IgD-negative memory B cell (primary cell): Measurements from ENCODE around the gene ZNF324B. TPM values are rescaled to one million over a fixed set of nuclear protein-coding genes. Genes with fewer than 3 reads are reported as not detected.
A peak's percentile ranks its signal among the peaks of the same experiment; 100 is the strongest.
"Not testable (repeated sequence)": the region's sequence is repeated elsewhere in the genome, so short reads cannot be mapped to it uniquely, and the experiment has no call there.

Source experiments
- H3K27ac Mint-ChIP-seq, 3 donors: one replicate each; pipeline ENCODE4 v1.8.0; 2020 to 2022; ENCODE audit warnings: mild to moderate bottlenecking in 3 of 3, mixed read lengths in 3 of 3, moderate library complexity in 1 of 3
- H3K27me3 Mint-ChIP-seq: one replicate; pipeline ENCODE4 v1.8.0; 2021; ENCODE audit warnings: mixed read lengths
- H3K36me3 Mint-ChIP-seq: one replicate; pipeline ENCODE4 v1.8.0; 2020; ENCODE audit warnings: mild to moderate bottlenecking, mixed read lengths
- H3K4me1 Mint-ChIP-seq, 3 donors: one replicate each; pipeline ENCODE4 v1.8.0; 2020 to 2022; ENCODE audit warnings: mixed read lengths in 3 of 3, mild to moderate bottlenecking in 1 of 3
- H3K4me3 Mint-ChIP-seq, 4 donors: one replicate each; pipeline ENCODE4 v1.8.0; 2020 to 2022; ENCODE audit warnings: mild to moderate bottlenecking in 4 of 4, mixed read lengths in 4 of 4, moderate library complexity in 3 of 4
- H3K9me3 Mint-ChIP-seq, 3 donors: one replicate each; pipeline ENCODE4 v1.8.0; 2020 to 2021; ENCODE audit warnings: mixed read lengths in 3 of 3, mild to moderate bottlenecking in 1 of 3
- polyA plus RNA-seq: library from polyadenylated mRNA; unstranded; fragments of 300-500 nt; fragmentation: Illumina TruSeq; gene quantifications from one replicate; pipeline ENCODE4 v1.2.3, GENCODE V29; 2021

ZNF324B gene
- polyA plus RNA-seq, 1 donor from 2014 or later = 1.6 TPM

GRCh38 chr19:58469241-58470013 is 18.0 kb downstream of the ZNF324B start:
- peak overlapping the region in 2 of 4 donors; percentile 60 to 77 for H3K4me3 Mint-ChIP-seq
- H3K4me1 Mint-ChIP-seq = peaks cover 7 to 17% (median 17%) of the 10 kb centered on the region in 3 donors
- H3K36me3 Mint-ChIP-seq = no peaks in the 10 kb centered on the region
- peak overlapping the region in 1 of 3 donors; percentile 80 for H3K27ac Mint-ChIP-seq
- no peaks in the 10 kb centered on the region for H3K27me3 Mint-ChIP-seq
- H3K9me3 Mint-ChIP-seq = peaks cover 0 to 2% (median 0%) of the 10 kb centered on the region in 3 donors

- not testable (repeated sequence) for H3K36me3 Mint-ChIP-seq, H3K9me3 Mint-ChIP-seq, H3K27me3 Mint-ChIP-seq, H3K27ac Mint-ChIP-seq, H3K4me3 Mint-ChIP-seq
- H3K4me1 Mint-ChIP-seq = peaks cover 11 to 21% (median 20%) of the 10 kb centered on the region in 3 donors
Observed at GRCh38 chr19:58470837-58471543, 19.6 kb downstream of the ZNF324B start.

- H3K4me1 Mint-ChIP-seq = peaks cover 6 to 19% (median 18%) of the 10 kb centered on the region in 3 donors
- peak overlapping the region in 1 of 4 donors; percentile 26 for H3K4me3 Mint-ChIP-seq
- H3K27me3 Mint-ChIP-seq = no peaks in the 10 kb centered on the region
- no peaks in the 10 kb centered on the region for H3K9me3 Mint-ChIP-seq
- H3K36me3 Mint-ChIP-seq = no peaks in the 10 kb centered on the region
- no peak overlapping the region for H3K27ac Mint-ChIP-seq
Observed at GRCh38 chr19:58471736-58472135, 20.3 kb downstream of the ZNF324B start.

- Mint-ChIP-seq H3K4me3 (peak overlapping the region in 3 of 4 donors; percentile 35 to 85 (median 58)), H3K36me3 (no peaks in the 10 kb centered on the region), H3K9me3 (no peaks in the 10 kb centered on the region), H3K4me1 (peaks cover 5 to 9% (median 9%) of the 10 kb centered on the region in 3 donors), H3K27me3 (no peaks in the 10 kb centered on the region), H3K27ac (peak overlapping the region in 1 of 3 donors; percentile 59)
Observed at GRCh38 chr19:58473775-58474174, 22.4 kb downstream of the ZNF324B start.

GRCh38 chr19:58474291-58474996 is 23.0 kb downstream of the ZNF324B start:
- Mint-ChIP-seq H3K4me3 (peak overlapping the region in 3 of 4 donors; percentile 35 to 85 (median 58)), H3K36me3 (no peaks in the 10 kb centered on the region), H3K9me3 (no peaks in the 10 kb centered on the region), H3K27me3 (no peaks in the 10 kb centered on the region), H3K4me1 (peaks cover 5 to 9% (median 9%) of the 10 kb centered on the region in 3 donors), H3K27ac (peak overlapping the region in 2 of 3 donors; percentile 59 to 80)

GRCh38 chr19:58474997-58475713 is 23.7 kb downstream of the ZNF324B start:
- no peaks in the 10 kb centered on the region for H3K36me3 Mint-ChIP-seq
- H3K27ac Mint-ChIP-seq = peak overlapping the region; percentile 80 to 96 (median 91)
- H3K4me1 Mint-ChIP-seq = peaks cover 5 to 9% (median 9%) of the 10 kb centered on the region in 3 donors
- no peaks in the 10 kb centered on the region for H3K9me3 Mint-ChIP-seq
- H3K27me3 Mint-ChIP-seq = no peaks in the 10 kb centered on the region
- H3K4me3 Mint-ChIP-seq = peak overlapping the region; percentile 85 to 98 (median 96)

GRCh38 chr19:58475714-58476497 is 24.5 kb downstream of the ZNF324B start, which contains the start of gene ZNF446:
TSS of gene ZNF446 (plus strand) at chr19:58476352. CDS start at chr19:58477219, 867 bp downstream.
- peak within 1 kb of the TSS; percentile 80 to 96 (median 91) for H3K27ac Mint-ChIP-seq
- no peaks in the 10 kb centered on the region for H3K27me3 Mint-ChIP-seq
- H3K36me3 Mint-ChIP-seq = no peaks in the 10 kb centered on the region
- H3K4me1 Mint-ChIP-seq = peaks cover 5 to 9% (median 9%) of the 10 kb centered on the region in 3 donors
- no peaks in the 10 kb centered on the region for H3K9me3 Mint-ChIP-seq
- peak within 1 kb of the TSS; percentile 85 to 98 (median 96) for H3K4me3 Mint-ChIP-seq

GRCh38 chr19:58476498-58477015 is 25.1 kb downstream of the ZNF324B start:
- Mint-ChIP-seq H3K27ac (peak overlapping the region; percentile 34 to 96 (median 91)), H3K4me1 (peaks cover 5 to 9% (median 9%) of the 10 kb centered on the region in 3 donors), H3K4me3 (peak overlapping the region; percentile 85 to 98 (median 96)), H3K9me3 (no peaks in the 10 kb centered on the region), H3K36me3 (no peaks in the 10 kb centered on the region), H3K27me3 (no peaks in the 10 kb centered on the region)

- H3K9me3 Mint-ChIP-seq = no peaks in the 10 kb centered on the region
- H3K4me1 Mint-ChIP-seq = peaks cover 5 to 9% (median 9%) of the 10 kb centered on the region in 3 donors
- no peaks in the 10 kb centered on the region for H3K27me3 Mint-ChIP-seq
- no peaks in the 10 kb centered on the region for H3K36me3 Mint-ChIP-seq
- peak overlapping the region; percentile 85 to 98 (median 96) for H3K4me3 Mint-ChIP-seq
- H3K27ac Mint-ChIP-seq = peak overlapping the region in 1 of 3 donors; percentile 96
Observed at GRCh38 chr19:58477130-58477529, 25.7 kb downstream of the ZNF324B start.

- H3K27ac Mint-ChIP-seq = no peak overlapping the region
- no peaks in the 10 kb centered on the region for H3K36me3 Mint-ChIP-seq
Observed at GRCh38 chr19:58477871-58478270, 26.4 kb downstream of the ZNF324B start.

GRCh38 chr19:58479303-58479702 is 27.9 kb downstream of the ZNF324B start:
- Mint-ChIP-seq H3K9me3 (no peaks in the 10 kb centered on the region), H3K4me3 (peak overlapping the region in 1 of 4 donors; percentile 52), H3K36me3 (no peaks in the 10 kb centered on the region), H3K27me3 (no peaks in the 10 kb centered on the region), H3K4me1 (peaks cover 5 to 9% (median 9%) of the 10 kb centered on the region in 3 donors), H3K27ac (no peak overlapping the region)

More at GRCh38 chr19:58477871-58478270, 26.4 kb downstream of the ZNF324B start:
- no peaks in the 10 kb centered on the region for H3K9me3 Mint-ChIP-seq
- peak overlapping the region; percentile 30 to 68 (median 31) for H3K4me3 Mint-ChIP-seq
- H3K4me1 Mint-ChIP-seq = peaks cover 5 to 9% (median 9%) of the 10 kb centered on the region in 3 donors
- H3K27me3 Mint-ChIP-seq = no peaks in the 10 kb centered on the region

GRCh38 chr19:58479736-58480480 is 28.5 kb downstream of the ZNF324B start:
- Mint-ChIP-seq H3K4me3 (no peak overlapping the region), H3K27ac (no peak overlapping the region), H3K27me3 (no peaks in the 10 kb centered on the region), H3K4me1 (peaks cover 5 to 9% (median 8%) of the 10 kb centered on the region in 3 donors), H3K36me3 (no peaks in the 10 kb centered on the region), H3K9me3 (no peaks in the 10 kb centered on the region)

GRCh38 chr19:58480481-58480830 is 29.0 kb downstream of the ZNF324B start:
- Mint-ChIP-seq H3K4me1 (peaks cover 5 to 7% (median 5%) of the 10 kb centered on the region in 3 donors), H3K27me3 (no peaks in the 10 kb centered on the region), H3K36me3 (no peaks in the 10 kb centered on the region), H3K9me3 (no peaks in the 10 kb centered on the region), H3K4me3 (no peak overlapping the region), H3K27ac (no peak overlapping the region)
